ENCODE measurements around the gene PTN. TPM values are rescaled to one million over a fixed set of nuclear protein-coding genes. Genes with fewer than 3 reads are reported as not detected.

The PTN gene
- total RNA-seq, 1 experiment from 2014 or later = 0.35 TPM

DNA sequence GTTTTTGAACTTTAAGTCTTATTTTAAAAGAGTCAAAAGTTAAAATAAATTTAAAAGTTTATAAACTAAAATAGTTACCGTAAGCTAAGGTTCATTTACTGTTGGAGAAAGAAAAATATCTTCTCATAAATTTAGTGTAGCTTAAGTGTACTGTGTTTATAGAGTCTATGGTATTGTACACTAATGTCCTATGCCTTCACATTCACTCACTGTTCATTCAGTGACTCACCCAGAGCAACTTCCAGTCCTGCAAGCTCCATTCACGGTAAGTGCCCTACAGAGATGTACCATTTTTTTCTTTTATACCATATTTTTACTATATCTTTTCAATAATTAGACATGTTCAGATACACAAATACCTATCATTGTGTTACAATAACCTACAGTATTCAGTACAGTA lies 97.6 kb downstream of the PTN start:
- CTCF ChIA-PET = no interaction called here

GRCh38 chr7:137245186-137245585 lies 98.3 kb downstream of the PTN start:
- intact Hi-C loops (cut with micrococcal nuclease; ENCODE audit: unreplicated experiment) = no loop called here
- peaks cover 4% of the 10 kb centered on the region for H3K36me3 Mint-ChIP-seq (ENCODE audit: insufficient read depth, unreplicated experiment)
- H3K4me1 Mint-ChIP-seq (ENCODE audit: low read depth, unreplicated experiment) = no peaks in the 10 kb centered on the region
- H3K27me3 Mint-ChIP-seq (ENCODE audit: unreplicated experiment) = no peaks in the 10 kb centered on the region
- no peak overlapping the region for H3K4me3 Mint-ChIP-seq (ENCODE audit: low read depth, unreplicated experiment)
- no peak overlapping the region for H3K27ac Mint-ChIP-seq (ENCODE audit: unreplicated experiment)
- TF ChIP-seq CTCF (IDR thresholded peaks at IDR 0.05; ENCODE audit: unreplicated experiment) = no peak
- CTCF ChIA-PET = no interaction called here
- H3K9me3 Mint-ChIP-seq (ENCODE audit: low read depth, unreplicated experiment) = peaks cover 7% of the 10 kb centered on the region
- BruUV-seq (replicated peaks) = no TSS peak
- DNase-seq = no peak

More for the DNA sequence above, 97.6 kb downstream of the PTN start:
- DNase-seq = no peak
- intact Hi-C loops (cut with micrococcal nuclease; ENCODE audit: unreplicated experiment) = no loop called here
- BruUV-seq (replicated peaks) = no TSS peak
- TF ChIP-seq CTCF (IDR thresholded peaks at IDR 0.05; ENCODE audit: unreplicated experiment) = no peak
- Mint-ChIP-seq H3K4me3 (ENCODE audit: low read depth, unreplicated experiment) (no peak overlapping the region), H3K36me3 (ENCODE audit: insufficient read depth, unreplicated experiment) (peaks cover 4% of the 10 kb centered on the region), H3K9me3 (ENCODE audit: low read depth, unreplicated experiment) (peaks cover 5% of the 10 kb centered on the region), H3K27me3 (ENCODE audit: unreplicated experiment) (no peaks in the 10 kb centered on the region), H3K4me1 (ENCODE audit: low read depth, unreplicated experiment) (no peaks in the 10 kb centered on the region), H3K27ac (ENCODE audit: unreplicated experiment) (no peak overlapping the region)

DNA sequence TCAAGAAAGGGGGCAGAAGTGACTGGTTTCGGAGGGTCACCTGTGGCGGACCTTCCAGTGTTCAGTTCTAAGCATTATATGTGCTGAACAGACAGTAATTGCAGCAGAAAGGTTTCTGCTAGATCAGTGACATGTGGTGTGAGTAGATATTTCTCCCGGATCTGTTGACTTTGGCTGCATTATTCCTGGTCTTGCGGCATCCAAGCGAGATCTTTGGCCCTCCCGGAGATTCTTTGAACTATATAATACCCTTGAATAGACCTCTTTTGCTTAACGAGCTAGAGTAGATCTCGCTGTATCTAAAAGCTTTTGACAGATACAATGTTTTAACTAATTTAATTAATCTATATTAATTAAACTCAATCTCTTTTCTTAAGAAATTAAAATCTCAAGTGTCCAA lies 99.8 kb downstream of the PTN start:
- CTCF ChIA-PET = interaction anchor here (0.6 to 0.7 kb wide), 2 partner anchors 15 to 272 kb away, joined by 3 to 11 read pairs; no protein-coding TSS in a partner anchor
- intact Hi-C loops (cut with micrococcal nuclease; ENCODE audit: unreplicated experiment) = no loop called here
- Mint-ChIP-seq H3K4me3 (ENCODE audit: low read depth, unreplicated experiment) (no peak overlapping the region), H3K9me3 (ENCODE audit: low read depth, unreplicated experiment) (peaks cover 10% of the 10 kb centered on the region), H3K4me1 (ENCODE audit: low read depth, unreplicated experiment) (no peaks in the 10 kb centered on the region), H3K36me3 (ENCODE audit: insufficient read depth, unreplicated experiment) (peaks cover 4% of the 10 kb centered on the region), H3K27ac (ENCODE audit: unreplicated experiment) (no peak overlapping the region), H3K27me3 (ENCODE audit: unreplicated experiment) (no peaks in the 10 kb centered on the region)
- TF ChIP-seq CTCF (IDR thresholded peaks at IDR 0.05; ENCODE audit: unreplicated experiment) = no peak
- BruUV-seq (replicated peaks) = no TSS peak
- DNase-seq = no peak

- H3K27ac Mint-ChIP-seq (ENCODE audit: unreplicated experiment) = no peak overlapping the region
- CTCF ChIA-PET = interaction anchor here (0.6 kb wide), 1 partner anchor 68 kb away, joined by 11 read pairs; no protein-coding TSS in a partner anchor
- peaks cover 4% of the 10 kb centered on the region for H3K36me3 Mint-ChIP-seq (ENCODE audit: insufficient read depth, unreplicated experiment)
- no TSS peak for BruUV-seq (replicated peaks)
- H3K9me3 Mint-ChIP-seq (ENCODE audit: low read depth, unreplicated experiment) = peaks cover 10% of the 10 kb centered on the region
- intact Hi-C loops (cut with micrococcal nuclease; ENCODE audit: unreplicated experiment) = no loop called here
- H3K27me3 Mint-ChIP-seq (ENCODE audit: unreplicated experiment) = no peaks in the 10 kb centered on the region
- no peak overlapping the region for H3K4me3 Mint-ChIP-seq (ENCODE audit: low read depth, unreplicated experiment)
- no peak for DNase-seq
- no peaks in the 10 kb centered on the region for H3K4me1 Mint-ChIP-seq (ENCODE audit: low read depth, unreplicated experiment)
- TF ChIP-seq CTCF (IDR thresholded peaks at IDR 0.05; ENCODE audit: unreplicated experiment) = no peak
Measured at GRCh38 chr7:137242616-137243015, 100.9 kb downstream of the PTN start.

All from Calu3 (cell line).